T-helper 1 cell (primary cell): ENCODE measurements around the gene PLCL2.
"Not testable (repeated sequence)": the region's sequence is repeated elsewhere in the genome, so short reads cannot be mapped to it uniquely, and the experiment has no call there.

Experiments
- DNase-seq, 5 donors: peaks; one replicate each; pipeline ENCODE4 v3.0.0-alpha.2; 2012 to 2020

The PLCL2 gene

DNA sequence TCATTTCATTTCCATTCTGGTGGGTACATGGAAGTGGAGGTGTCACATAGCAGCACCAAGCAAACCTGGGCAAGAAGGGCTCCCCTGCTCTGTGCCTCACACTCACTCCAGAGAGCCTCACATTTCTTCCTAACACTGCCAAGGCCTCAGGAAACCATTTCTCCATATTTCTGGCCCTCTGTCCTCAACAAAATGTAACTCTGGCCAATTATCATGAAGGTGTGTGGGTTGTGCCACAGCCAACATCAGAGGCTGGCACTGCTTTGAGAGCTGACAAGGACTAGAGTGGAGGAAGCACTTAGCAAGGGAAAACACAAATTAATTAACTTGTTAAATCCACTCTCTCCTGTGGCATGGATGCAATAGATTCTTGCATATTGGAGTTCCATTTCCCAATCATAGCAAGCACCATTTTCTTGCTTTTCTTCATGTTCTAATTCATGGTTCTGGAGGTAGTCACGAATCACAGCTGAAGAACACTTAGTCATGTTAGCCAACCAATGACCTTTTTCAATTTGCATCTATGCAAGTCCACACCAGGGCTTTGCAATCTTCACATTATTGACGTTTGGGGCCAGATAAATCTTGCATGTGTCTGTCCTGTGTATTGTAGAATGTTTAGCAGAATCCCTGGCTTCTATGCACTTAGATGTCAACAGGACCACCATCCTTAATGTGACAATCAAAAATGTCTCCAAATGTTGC lies 241.1 kb downstream of the PLCL2 start:
- no peak for DNase-seq

DNA sequence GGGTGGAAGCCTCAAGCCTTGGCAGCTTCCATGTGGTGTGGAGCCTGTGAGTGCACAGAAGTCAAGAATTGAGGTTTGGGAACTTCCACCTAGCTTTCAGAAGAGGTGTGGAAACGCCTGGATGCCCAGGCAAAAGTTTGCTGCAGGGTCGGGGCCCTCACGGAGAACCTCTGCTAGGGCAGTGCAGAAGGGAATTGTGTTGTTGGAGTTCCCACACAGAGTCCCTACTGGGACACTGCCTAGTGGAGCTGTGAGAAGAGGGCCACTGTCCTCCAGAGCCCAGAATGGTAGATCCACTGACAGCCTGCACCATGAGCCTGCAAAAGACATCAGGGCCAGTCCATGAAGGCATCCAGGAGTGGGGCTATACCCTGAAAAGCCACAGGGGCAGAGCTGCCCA lies 243.9 kb downstream of the PLCL2 start:
- DNase-seq: not testable (repeated sequence)

DNA sequence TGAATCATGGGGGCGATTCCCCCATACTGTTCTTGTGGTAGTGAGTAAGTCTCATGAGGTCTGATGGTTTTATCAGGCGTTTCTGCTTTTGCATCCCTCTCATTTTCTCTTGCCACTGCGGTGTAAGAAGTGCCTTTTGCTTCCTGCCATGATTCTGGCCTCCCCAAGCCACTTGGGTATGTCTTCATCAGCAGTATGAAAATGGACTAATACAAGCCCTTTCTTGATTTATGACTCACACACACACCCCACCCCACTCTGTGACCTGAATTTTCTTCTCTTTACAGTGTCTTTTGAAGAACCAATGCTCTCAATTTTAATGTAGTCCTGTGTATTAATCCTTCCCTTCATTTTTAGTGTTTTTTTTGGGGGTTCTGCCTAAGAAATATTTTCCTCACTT lies 244.8 kb downstream of the PLCL2 start:
- no peak for DNase-seq

DNA sequence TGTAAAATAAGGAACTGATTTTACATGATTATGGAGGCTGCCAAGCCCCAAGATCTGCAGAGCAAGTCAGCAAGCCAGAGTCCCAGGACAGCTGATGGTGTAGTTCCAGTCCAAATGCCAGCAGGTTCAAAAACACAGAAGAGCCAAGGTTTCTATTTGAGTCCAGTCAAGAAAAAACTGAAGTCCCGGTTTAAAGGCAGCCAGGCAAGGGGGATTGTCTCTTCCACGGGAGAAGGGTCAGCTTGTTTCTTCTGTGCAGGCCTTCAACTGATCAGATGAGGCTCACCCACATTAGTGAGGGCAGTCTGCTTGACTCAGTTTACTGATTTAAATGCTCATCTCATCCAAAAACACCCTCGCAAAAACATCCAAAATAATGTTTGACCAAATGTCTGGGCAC lies 246.2 kb downstream of the PLCL2 start:
- DNase-seq: no peak

DNA sequence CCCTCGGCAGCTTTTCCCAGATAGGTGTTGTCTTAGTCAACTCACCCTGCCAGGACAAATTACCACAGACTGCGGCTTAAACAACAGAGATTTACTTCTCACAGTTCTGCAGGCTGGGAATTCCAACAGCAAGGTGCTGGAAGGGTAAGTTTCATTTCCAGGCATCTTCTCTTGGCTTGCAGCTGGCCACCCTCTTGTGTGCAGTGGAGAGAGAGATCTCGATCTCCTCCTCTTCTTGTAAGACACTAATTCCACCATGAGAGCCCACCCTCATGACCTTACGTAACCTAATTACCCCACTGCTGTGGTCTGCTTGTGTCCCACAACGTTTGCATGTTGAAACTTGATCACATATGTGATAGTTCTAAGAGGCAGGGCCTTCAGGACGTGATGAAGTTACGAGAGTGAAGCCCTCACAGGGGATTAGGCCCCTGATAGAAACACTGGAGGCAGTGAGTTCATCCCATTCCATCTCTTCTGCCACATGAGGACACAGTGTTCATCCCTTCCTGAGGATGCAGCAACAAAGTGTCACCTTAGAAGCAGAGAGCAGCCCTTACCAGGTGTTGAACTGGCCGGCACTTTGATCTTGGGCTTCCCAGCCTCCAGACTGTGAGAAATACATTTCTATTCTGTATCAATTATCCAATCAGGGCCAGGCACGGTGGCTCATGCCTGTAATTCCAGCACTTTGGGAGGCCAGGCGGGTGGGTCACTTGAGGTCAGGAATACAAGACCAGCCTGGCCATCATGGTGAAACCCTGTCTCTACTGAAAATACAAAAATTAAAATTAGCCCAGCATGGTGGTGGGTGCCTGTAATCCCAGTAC lies 247.7 kb downstream of the PLCL2 start:
- no peak for DNase-seq

- DNase-seq: no peak
Observed at GRCh38 chr3:17133632-17134545, 249.1 kb downstream of the PLCL2 start.

GRCh38 chr3:17135696-17136095 lies 250.9 kb downstream of the PLCL2 start:
- no peak for DNase-seq

DNA sequence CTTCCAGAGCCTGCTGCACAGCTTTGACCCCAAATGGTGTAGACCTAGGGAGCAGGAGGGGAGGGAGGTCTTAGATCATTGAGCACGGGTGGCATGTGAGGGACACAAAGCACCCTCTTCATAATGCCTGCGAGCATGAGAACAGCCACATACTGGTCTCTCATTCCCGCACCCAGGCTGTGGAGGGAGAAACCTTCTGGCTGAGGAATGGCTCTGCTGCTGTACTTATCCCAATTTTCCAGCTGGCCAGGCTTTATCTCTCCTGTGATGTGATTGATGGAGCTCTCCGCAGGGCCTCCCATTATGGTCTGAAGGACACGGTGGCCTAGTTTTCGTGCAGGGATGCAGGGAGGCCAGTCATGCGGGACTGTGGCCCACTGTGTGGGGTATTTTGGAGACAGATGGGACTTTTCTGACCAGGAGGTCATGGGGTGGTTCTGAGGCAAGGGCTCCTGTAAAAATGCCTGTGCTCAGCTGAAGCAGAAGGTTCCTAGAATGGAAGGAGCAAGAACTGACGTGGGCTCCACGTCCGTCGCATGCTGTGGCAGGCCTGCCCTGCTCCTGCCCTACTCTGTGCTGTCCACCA lies 251.5 kb downstream of the PLCL2 start:
- DNase-seq: no peak

GRCh38 chr3:17137321-17137826 lies 252.6 kb downstream of the PLCL2 start:
- DNase-seq: no peak

DNA sequence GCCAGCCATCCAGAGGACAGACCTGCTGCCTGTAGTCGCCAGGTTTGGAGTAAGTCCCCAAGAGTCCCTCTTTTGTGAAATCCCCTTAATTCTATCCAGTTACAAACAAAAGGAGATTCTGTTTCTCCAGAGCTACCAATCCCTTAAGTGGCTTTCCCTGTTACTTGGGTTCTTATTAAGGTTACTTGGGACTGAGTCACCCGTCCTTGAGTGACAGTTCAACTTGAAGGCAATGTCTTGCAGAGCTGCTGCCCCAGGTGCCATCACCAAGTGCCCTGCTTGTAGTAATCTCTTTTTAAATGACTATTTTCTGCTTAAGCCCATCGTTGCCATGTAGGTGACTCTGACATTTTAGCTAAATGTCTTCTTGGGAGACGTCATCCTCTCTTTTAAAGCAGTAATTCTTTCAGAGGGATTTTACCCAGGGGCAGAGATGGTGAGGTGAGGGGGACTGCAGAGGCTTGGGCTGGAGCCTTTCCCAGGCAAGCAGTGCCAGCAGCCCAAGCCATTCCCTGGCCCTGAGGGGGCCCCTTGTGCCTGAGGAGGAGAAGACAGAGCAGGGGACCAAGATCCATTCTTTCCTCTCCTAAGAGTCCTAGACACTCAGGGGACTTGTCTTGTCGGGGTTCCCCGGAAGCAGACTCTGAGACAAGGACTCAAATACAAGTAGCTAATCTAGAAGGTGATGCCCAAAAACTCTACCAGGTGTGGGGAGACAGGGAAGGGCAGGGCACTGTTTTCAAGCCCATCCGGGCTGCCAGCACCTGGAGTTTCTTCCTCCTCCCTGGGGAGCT lies 253.7 kb downstream of the PLCL2 start:
- DNase-seq: no peak
